OCI-LY1 (cell line): Measurements from ENCODE around the gene SLC6A8.
"Not testable (repeated sequence)": the region's sequence is repeated elsewhere in the genome, so short reads cannot be mapped to it uniquely, and the experiment has no call there.

ENCODE experiments used
- CTCF ChIP-seq: fragments of 200-600 bp; sonication (generic), shearing (Covaris generic); IDR thresholded peaks from 2 replicates; pipeline ENCODE4 v1.5.1; 2017; ENCODE audit warnings: mild to moderate bottlenecking, antibody characterized with exemption, low read length, moderate library complexity, mixed read lengths
- EZH2 ChIP-seq: fragments of 200-600 bp; sonication (generic), shearing (Covaris generic); IDR thresholded peaks from 2 replicates; pipeline ENCODE4 v1.8.0; 2017; ENCODE audit warnings: borderline replicate concordance, mixed run types, mild to moderate bottlenecking, antibody characterized with exemption, low read length, moderate library complexity, mixed read lengths

- TF ChIP-seq EZH2, CTCF: not testable (repeated sequence)
These were observed 55.9 kb downstream of the SLC6A8 start for GRCh38 chrX:153743468-153744209.
